Central memory CD4-positive, alpha-beta T cell (primary cell): ENCODE measurements around the gene PBX2.
A peak's percentile ranks its signal among the peaks of the same experiment; 100 is the strongest.
"Not testable (repeated sequence)": the region's sequence is repeated elsewhere in the genome, so short reads cannot be mapped to it uniquely, and the experiment has no call there.

Experiments
- DNase-seq: peaks from one replicate; pipeline ENCODE4 v3.0.0; 2022

PBX2 gene

GRCh38 chr6:32148289-32149091 lies 41.5 kb downstream of the PBX2 start:
- peak; percentile 61 for DNase-seq

GRCh38 chr6:32147401-32148132 lies 42.4 kb downstream of the PBX2 start:
- DNase-seq = no peak

GRCh38 chr6:32146687-32147086 lies 43.3 kb downstream of the PBX2 start:
- DNase-seq = no peak

GRCh38 chr6:32146287-32146686 lies 43.7 kb downstream of the PBX2 start:
- DNase-seq = no peak

GRCh38 chr6:32144238-32144637 lies 45.8 kb downstream of the PBX2 start:
- DNase-seq = not testable (repeated sequence)

- DNase-seq = no peak
Measured at GRCh38 chr6:32140420-32141046, 49.5 kb downstream of the PBX2 start.

- DNase-seq = no peak
Measured at GRCh38 chr6:32139590-32139989, 50.4 kb downstream of the PBX2 start.

GRCh38 chr6:32137454-32137853 lies 52.5 kb downstream of the PBX2 start:
- DNase-seq = no peak
